ENCODE results near the gene RPAIN.

Gene RPAIN

GRCh38 chr17:5413682-5414081 lies 6.3 kb upstream of the RPAIN start:
- H3K4me3 ChIP-seq (ENCODE audit: low read depth, low read length): no peak overlapping the region
- TF ChIP-seq CTCF (IDR thresholded peaks at IDR 0.05; ENCODE audit: low read depth, low read length): no peak

GRCh38 chr17:5416901-5417300 lies 3.1 kb upstream of the RPAIN start:
- TF ChIP-seq CTCF (IDR thresholded peaks at IDR 0.05; ENCODE audit: low read depth, low read length): no peak

GRCh38 chr17:5418858-5419355 lies 1.1 kb upstream of the RPAIN start:
- H3K4me3 ChIP-seq (ENCODE audit: low read depth, low read length): peak overlapping the region; percentile 99
- TF ChIP-seq CTCF (IDR thresholded peaks at IDR 0.05; ENCODE audit: low read depth, low read length): no peak

More at GRCh38 chr17:5416901-5417300, 3.1 kb upstream of the RPAIN start:
- no peak overlapping the region for H3K4me3 ChIP-seq (ENCODE audit: low read depth, low read length)

GRCh38 chr17:5419356-5419958 lies 525 bp upstream of the RPAIN start, which contains the start of gene NUP88:
Gene NUP88, minus strand, starts transcription at chr17:5419662. Its CDS starts 12 bp downstream, at chr17:5419650.
- TF ChIP-seq CTCF (IDR thresholded peaks at IDR 0.05; ENCODE audit: low read depth, low read length): no peak
- peak within 1 kb of the TSS; percentile 99 for H3K4me3 ChIP-seq (ENCODE audit: low read depth, low read length)

- TF ChIP-seq CTCF (IDR thresholded peaks at IDR 0.05; ENCODE audit: low read depth, low read length): no peak
- no peak overlapping the region for H3K4me3 ChIP-seq (ENCODE audit: low read depth, low read length)
Measured at GRCh38 chr17:5422505-5422904, 2.5 kb downstream of the RPAIN start.

GRCh38 chr17:5424909-5425308 lies 4.9 kb downstream of the RPAIN start:
- no peak overlapping the region for H3K4me3 ChIP-seq (ENCODE audit: low read depth, low read length)
- no peak for TF ChIP-seq CTCF (IDR thresholded peaks at IDR 0.05; ENCODE audit: low read depth, low read length)

- H3K4me3 ChIP-seq (ENCODE audit: low read depth, low read length): no peak overlapping the region
- no peak for TF ChIP-seq CTCF (IDR thresholded peaks at IDR 0.05; ENCODE audit: low read depth, low read length)
Measured at GRCh38 chr17:5425826-5426225, 5.8 kb downstream of the RPAIN start.
